HEK293 (cell line): ENCODE data around the gene UQCRQ.

Experiments
- KLF16 ChIP-seq: fragments of 450-650 bp; formaldehyde crosslinking; IDR thresholded peaks from 2 replicates; pipeline ENCODE4 v1.5.1; 2017; ENCODE audit warnings: missing biosample characterization, missing genetic modification characterization
- TRIM28 ChIP-seq: IDR thresholded peaks from 2 replicates; pipeline ENCODE4 v1.6.1; 2011; ENCODE audit warnings: low read length, control low read depth, borderline replicate concordance
- YY1 ChIP-seq: fragments of 450-650 bp; formaldehyde crosslinking; IDR thresholded peaks from 2 replicates; pipeline ENCODE4 v1.5.1; 2018; ENCODE audit warnings: missing biosample characterization, missing genetic modification characterization
- ZNF169 ChIP-seq: fragments of 450-650 bp; formaldehyde crosslinking; IDR thresholded peaks from 2 replicates; pipeline ENCODE4 v1.5.1; 2016; ENCODE audit warnings: missing biosample characterization, missing genetic modification characterization
- TF ChIP-seq, protein P1 (sequence below): fragments of 450-650 bp; formaldehyde crosslinking; IDR thresholded peaks from 2 replicates; pipeline ENCODE4 v1.5.1; 2016; ENCODE audit warnings: missing biosample characterization, missing genetic modification characterization
- TF ChIP-seq, protein P2 (sequence below): fragments of 450-650 bp; formaldehyde crosslinking; IDR thresholded peaks from 2 replicates; pipeline ENCODE4 v1.5.1; 2016; ENCODE audit warnings: missing biosample characterization, missing genetic modification characterization

DNA sequence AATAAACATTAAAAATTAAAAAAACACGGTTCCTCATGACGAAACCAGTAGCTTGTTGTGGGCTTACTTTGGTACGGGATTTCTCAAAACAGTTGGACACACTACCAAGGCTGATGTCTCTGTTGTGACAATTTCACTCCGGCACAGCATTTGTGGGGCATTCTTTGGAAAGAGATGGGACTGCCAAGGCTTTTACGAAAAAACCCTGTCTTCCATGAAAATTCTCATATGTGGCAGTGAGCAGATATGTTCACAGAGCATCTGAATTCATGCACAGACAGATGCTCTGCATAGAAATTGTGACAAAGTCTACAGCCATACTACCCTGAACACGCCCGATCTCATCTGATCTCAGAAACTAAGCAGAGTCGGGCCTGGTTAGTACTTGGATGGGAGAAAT is 18.2 kb upstream of the UQCRQ start:
- TF ChIP-seq KLF16 (tag by site-specific recombination) (no peak), YY1 (tag by site-specific recombination) (no peak), ZNF169 (tag by site-specific recombination) (no peak), TRIM28 (no peak)
- TF ChIP-seq, protein P1, sequence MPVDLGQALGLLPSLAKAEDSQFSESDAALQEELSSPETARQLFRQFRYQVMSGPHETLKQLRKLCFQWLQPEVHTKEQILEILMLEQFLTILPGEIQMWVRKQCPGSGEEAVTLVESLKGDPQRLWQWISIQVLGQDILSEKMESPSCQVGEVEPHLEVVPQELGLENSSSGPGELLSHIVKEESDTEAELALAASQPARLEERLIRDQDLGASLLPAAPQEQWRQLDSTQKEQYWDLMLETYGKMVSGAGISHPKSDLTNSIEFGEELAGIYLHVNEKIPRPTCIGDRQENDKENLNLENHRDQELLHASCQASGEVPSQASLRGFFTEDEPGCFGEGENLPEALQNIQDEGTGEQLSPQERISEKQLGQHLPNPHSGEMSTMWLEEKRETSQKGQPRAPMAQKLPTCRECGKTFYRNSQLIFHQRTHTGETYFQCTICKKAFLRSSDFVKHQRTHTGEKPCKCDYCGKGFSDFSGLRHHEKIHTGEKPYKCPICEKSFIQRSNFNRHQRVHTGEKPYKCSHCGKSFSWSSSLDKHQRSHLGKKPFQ (tag by site-specific recombination): no peak
- TF ChIP-seq, protein P2, sequence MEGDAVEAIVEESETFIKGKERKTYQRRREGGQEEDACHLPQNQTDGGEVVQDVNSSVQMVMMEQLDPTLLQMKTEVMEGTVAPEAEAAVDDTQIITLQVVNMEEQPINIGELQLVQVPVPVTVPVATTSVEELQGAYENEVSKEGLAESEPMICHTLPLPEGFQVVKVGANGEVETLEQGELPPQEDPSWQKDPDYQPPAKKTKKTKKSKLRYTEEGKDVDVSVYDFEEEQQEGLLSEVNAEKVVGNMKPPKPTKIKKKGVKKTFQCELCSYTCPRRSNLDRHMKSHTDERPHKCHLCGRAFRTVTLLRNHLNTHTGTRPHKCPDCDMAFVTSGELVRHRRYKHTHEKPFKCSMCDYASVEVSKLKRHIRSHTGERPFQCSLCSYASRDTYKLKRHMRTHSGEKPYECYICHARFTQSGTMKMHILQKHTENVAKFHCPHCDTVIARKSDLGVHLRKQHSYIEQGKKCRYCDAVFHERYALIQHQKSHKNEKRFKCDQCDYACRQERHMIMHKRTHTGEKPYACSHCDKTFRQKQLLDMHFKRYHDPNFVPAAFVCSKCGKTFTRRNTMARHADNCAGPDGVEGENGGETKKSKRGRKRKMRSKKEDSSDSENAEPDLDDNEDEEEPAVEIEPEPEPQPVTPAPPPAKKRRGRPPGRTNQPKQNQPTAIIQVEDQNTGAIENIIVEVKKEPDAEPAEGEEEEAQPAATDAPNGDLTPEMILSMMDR (tag by site-specific recombination): no peak
